Amniotic epithelial cell (primary cell): ENCODE measurements around the gene APOC1.
A peak's percentile ranks its signal among the peaks of the same experiment; 100 is the strongest.
"Not testable (repeated sequence)": the region's sequence is repeated elsewhere in the genome, so short reads cannot be mapped to it uniquely, and the experiment has no call there.

ENCODE experiments used
- DNase-seq: peaks from one replicate; pipeline ENCODE4 v3.0.0-alpha.2; 2010; ENCODE audit warnings: low read depth

Gene APOC1

GRCh38 chr19:44890366-44891015 lies 23.9 kb upstream of the APOC1 start:
- peak; percentile 100 for DNase-seq

- DNase-seq = peak; percentile 99
Measured at GRCh38 chr19:44891016-44891882, 23.2 kb upstream of the APOC1 start, which contains the start of gene TOMM40. TSS of gene TOMM40 (plus strand) at chr19:44891254. CDS start at chr19:44891416, 162 bp downstream.

- DNase-seq = no peak
Measured at GRCh38 chr19:44892932-44893331, 21.5 kb upstream of the APOC1 start.

GRCh38 chr19:44893332-44894051 lies 20.9 kb upstream of the APOC1 start:
- DNase-seq = no peak

GRCh38 chr19:44894052-44894400 lies 20.4 kb upstream of the APOC1 start:
- peak; percentile 38 for DNase-seq

- DNase-seq = no peak
Measured at GRCh38 chr19:44894946-44895345, 19.5 kb upstream of the APOC1 start.

- DNase-seq = no peak
Measured at GRCh38 chr19:44897835-44898234, 16.6 kb upstream of the APOC1 start.

- DNase-seq = no peak
Measured at GRCh38 chr19:44900328-44901244, 13.8 kb upstream of the APOC1 start.

- DNase-seq = no peak
Measured at GRCh38 chr19:44903216-44903601, 11.2 kb upstream of the APOC1 start.

GRCh38 chr19:44903602-44904425 lies 10.6 kb upstream of the APOC1 start:
- peak; percentile 46 for DNase-seq

GRCh38 chr19:44904426-44904994 lies 9.9 kb upstream of the APOC1 start:
- DNase-seq = peak; percentile 54

- no peak for DNase-seq
Measured at GRCh38 chr19:44905437-44906160, 8.8 kb upstream of the APOC1 start, which contains the start of gene APOE. TSS of gene APOE (plus strand) at chr19:44905796. CDS start at chr19:44906625, 829 bp downstream.

GRCh38 chr19:44907613-44908012 lies 6.8 kb upstream of the APOC1 start:
- no peak for DNase-seq

- DNase-seq = no peak
Measured at GRCh38 chr19:44908074-44908835, 6.2 kb upstream of the APOC1 start.

- no peak for DNase-seq
Measured at GRCh38 chr19:44908836-44909261, 5.6 kb upstream of the APOC1 start.

- DNase-seq = no peak
Measured at GRCh38 chr19:44909775-44910174, 4.6 kb upstream of the APOC1 start.

GRCh38 chr19:44911896-44912295 lies 2.5 kb upstream of the APOC1 start:
- not testable (repeated sequence) for DNase-seq

- DNase-seq = no peak
Measured at GRCh38 chr19:44912854-44913253, 1.6 kb upstream of the APOC1 start.
